Left renal cortex interstitium (tissue), 4 donors: Measurements from ENCODE around the gene RAE1. TPM values are rescaled to one million over a fixed set of nuclear protein-coding genes. Genes with fewer than 3 reads are reported as not detected.
"Not testable (repeated sequence)": the region's sequence is repeated elsewhere in the genome, so short reads cannot be mapped to it uniquely, and the experiment has no call there.

ENCODE experiments used
- DNase-seq, 4 donors: peaks; one replicate each; pipeline ENCODE4 v3.0.0-alpha.2; 2013; ENCODE audit warnings: low read depth in 4 of 4, low spot score in 2 of 4, missing footprints in 1 of 4
- polyA plus RNA-seq, 4 donors: library from polyadenylated mRNA; unstranded; fragments of 120-200 nt; gene quantifications; one replicate each; pipeline ENCODE4 v1.2.1, GENCODE V29; 2013; ENCODE audit not compliant: insufficient read length in 4 of 4

RAE1 gene
- polyA plus RNA-seq, 4 donors = 54.4 to 58.3 (median 55.9) TPM

DNA sequence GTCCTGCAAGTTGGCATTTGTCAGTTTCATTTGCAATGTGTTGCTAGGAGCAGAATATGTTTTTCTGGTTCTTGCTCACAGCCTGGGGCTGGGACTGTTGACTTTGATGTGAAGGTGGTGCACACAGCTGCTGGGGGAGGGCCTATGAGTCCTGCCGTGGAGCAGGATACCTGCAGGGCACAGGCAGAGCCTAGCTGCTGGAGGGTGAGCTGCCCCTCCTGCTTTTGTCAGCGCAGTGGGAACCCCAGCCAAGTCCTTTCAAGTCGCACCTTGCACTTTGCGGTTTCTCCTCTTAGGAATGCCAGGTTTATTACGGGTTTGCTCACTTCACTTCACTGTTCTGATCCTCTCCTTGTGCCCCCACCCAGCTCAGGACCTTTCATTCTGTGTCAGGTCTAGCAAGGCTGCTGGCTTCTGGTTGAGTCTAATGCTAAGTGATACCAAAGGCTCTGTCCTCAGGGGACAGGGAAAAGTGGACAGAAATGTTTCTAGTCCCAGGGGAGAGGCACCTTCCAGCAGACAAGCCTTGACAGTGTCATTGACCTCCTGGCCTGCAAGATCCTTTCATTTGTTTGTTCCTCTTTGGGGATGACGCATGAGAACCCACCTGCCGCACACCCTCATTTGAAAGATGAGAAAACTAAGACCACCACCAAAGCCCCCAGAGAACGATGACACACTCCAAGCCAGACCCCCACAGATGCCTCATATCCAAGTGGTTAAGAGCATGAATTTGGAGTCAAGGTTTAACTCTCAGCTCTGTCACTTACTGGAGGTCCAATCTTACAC, 24.2 kb upstream of the RAE1 start:
- DNase-seq = peak in 2 of 4 donors; percentile 32 to 48

DNA sequence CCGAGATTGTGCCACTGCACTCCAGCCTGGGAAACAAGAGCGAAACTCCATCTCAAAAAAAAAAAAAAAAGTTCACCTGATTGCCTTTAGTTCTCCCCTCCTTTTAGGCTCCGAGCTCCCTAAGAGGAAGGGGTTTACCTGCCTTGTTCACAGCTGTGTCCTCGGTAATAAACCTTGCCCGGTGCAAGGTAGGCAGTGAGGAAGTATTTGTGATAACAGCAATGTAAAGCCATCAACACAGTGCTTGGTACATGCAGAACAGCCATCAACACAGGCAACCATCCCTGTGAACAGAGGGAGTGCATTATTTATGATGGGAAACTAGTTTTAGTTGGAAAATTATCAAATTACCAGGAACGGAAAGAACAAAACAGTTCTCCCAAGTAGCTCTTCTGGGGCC, 23.2 kb upstream of the RAE1 start:
- DNase-seq = no peak

- DNase-seq = no peak
Measured at GRCh38 chr20:57329608-57330221, 21.3 kb upstream of the RAE1 start, which contains the start of gene SPO11. Gene SPO11, plus strand, starts transcription at chr20:57329803. Its CDS starts 65 bp downstream, at chr20:57329868.

- DNase-seq = no peak
Measured at GRCh38 chr20:57330998-57331397, 20.1 kb upstream of the RAE1 start.

DNA sequence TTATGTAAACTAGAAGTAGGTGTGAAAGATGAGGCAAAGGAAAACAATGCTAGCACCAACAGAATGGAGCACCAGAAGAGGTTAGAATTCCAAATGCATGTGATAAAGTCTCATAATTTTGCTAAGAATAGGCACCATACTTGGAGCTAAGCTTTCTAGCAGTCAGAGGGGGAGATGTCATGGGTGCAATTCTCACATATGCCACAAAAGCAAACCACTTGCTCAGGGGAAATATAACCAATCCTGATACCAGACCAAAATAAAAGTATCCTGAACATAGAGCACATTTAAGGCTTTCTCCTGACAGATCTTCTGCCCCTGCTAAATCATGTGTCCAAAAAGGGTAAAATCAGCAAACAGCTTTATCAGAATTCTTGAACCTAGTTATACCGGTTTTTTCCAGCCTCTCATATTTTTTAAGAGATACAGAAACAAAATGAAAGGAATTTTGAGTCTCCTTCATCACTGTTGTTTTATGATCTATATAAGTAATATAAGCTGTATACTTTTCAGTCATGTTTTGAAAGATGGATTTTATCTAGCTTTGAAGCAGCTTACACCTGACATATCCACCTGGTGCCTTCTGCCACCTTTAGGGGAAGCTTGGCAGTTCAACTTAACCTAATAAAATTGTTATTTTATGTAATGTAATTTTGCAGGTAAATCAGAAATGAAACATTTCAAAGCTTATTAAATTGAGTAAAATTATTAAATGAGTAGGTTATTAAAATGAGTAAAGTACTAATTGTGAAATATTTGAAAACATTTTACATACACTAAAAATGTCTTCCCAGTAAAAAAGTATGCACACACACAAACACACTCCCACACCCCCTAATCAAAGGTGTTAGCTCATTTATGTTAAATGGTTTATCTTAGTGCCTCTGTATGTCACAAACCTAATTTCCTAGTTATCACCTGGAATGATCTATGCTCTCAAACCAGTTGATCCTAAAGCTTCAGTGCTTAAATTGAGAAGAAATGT, 18.7 kb upstream of the RAE1 start:
- no peak for DNase-seq

DNA sequence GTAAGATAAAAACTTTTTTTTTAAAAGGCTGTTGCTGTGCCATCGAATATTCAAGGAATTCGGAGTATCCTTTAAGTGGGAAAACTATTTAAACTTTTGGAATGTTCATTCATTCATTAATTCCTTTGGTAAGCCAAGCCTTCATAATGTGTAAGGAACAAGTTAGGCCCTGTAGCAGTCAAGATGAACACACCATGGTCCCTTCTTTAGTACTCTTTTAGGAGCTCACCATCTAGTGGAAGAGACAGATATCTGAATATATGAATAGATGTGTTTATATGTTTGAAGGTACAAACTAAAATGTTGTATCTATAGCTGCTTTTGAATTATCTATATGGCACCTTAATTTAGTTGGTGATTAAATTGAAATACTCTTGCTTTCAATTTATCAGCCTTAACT, 15.7 kb upstream of the RAE1 start:
- DNase-seq = no peak

GRCh38 chr20:57341663-57342062, 9.4 kb upstream of the RAE1 start:
- no peak for DNase-seq

- DNase-seq = no peak
Measured at GRCh38 chr20:57342829-57343228, 8.2 kb upstream of the RAE1 start.

GRCh38 chr20:57346477-57346876, 4.6 kb upstream of the RAE1 start:
- DNase-seq = peak in 1 of 4 donors; percentile 62

- no peak for DNase-seq
Measured at GRCh38 chr20:57347393-57347792, 3.7 kb upstream of the RAE1 start.

GRCh38 chr20:57348200-57348921, 2.7 kb upstream of the RAE1 start:
- DNase-seq = not testable (repeated sequence)

GRCh38 chr20:57348922-57349574, 2.0 kb upstream of the RAE1 start:
- not testable (repeated sequence) for DNase-seq

- no peak for DNase-seq
Measured at GRCh38 chr20:57350081-57350710, 859 bp upstream of the RAE1 start.

- DNase-seq = not testable (repeated sequence)
Measured at GRCh38 chr20:57350726-57351041, 371 bp upstream of the RAE1 start.

GRCh38 chr20:57352305-57352704, 1.2 kb downstream of the RAE1 start:
- DNase-seq = no peak

- DNase-seq = no peak
Measured at GRCh38 chr20:57353351-57353750, 2.3 kb downstream of the RAE1 start.

GRCh38 chr20:57361517-57361916, 10.5 kb downstream of the RAE1 start:
- no peak for DNase-seq

DNA sequence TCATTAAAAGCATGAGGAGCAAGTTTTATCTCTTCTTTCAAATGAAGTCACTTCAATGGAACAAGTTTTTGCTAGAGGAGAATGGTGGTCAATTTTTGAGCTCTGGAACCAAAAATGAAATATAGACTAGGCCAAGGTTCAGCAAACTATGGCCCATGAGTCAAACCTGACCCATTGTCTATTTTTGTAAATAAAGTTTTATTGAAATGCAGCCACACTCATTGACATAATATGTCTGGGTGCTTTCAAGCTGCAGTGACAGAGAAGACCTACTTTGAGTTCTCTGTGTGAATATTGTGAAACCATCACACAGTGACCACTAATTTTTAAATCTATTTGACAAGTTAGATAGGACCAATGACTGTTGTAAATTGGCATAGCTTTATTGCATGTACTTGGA, 13.4 kb downstream of the RAE1 start:
- no peak for DNase-seq

- no peak for DNase-seq
Measured at GRCh38 chr20:57369596-57369995, 18.5 kb downstream of the RAE1 start.
